HG03439 (cell line): ENCODE results near the gene ZNF613.
A peak's percentile ranks its signal among the peaks of the same experiment; 100 is the strongest.
"Not testable (repeated sequence)": the region's sequence is repeated elsewhere in the genome, so short reads cannot be mapped to it uniquely, and the experiment has no call there.

Source experiments
- ATAC-seq: cut with Tn5 transposase; IDR thresholded peaks from one replicate; pipeline ENCODE4 v1.9.1; 2021; ENCODE audit warnings: mild to moderate bottlenecking, moderate library complexity; ENCODE audit not compliant: unreplicated experiment

The ZNF613 gene

GRCh38 chr19:51938936-51939335, 11.7 kb downstream of the ZNF613 start:
- ATAC-seq: no peak

- ATAC-seq: no peak
Measured at GRCh38 chr19:51944798-51945552, 17.7 kb downstream of the ZNF613 start.

DNA sequence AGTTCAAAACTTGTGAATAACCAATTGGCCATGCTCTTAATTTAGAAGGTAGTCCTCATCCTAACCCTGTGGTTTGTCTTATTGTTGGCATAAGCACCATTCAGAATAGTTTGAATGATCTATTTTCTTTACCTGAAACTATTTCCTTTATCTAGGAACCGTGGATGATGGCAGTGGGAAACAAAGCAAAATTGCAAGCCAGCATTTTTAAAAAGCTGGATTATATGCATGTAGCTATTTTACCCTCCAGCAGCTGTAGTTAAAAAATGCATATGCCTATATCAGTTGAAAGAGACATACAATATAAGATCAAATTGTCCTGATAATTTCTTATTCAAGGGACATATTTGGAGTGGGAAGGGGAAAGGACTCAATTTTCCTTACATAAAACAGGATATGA, 19.3 kb downstream of the ZNF613 start:
- ATAC-seq: no peak

DNA sequence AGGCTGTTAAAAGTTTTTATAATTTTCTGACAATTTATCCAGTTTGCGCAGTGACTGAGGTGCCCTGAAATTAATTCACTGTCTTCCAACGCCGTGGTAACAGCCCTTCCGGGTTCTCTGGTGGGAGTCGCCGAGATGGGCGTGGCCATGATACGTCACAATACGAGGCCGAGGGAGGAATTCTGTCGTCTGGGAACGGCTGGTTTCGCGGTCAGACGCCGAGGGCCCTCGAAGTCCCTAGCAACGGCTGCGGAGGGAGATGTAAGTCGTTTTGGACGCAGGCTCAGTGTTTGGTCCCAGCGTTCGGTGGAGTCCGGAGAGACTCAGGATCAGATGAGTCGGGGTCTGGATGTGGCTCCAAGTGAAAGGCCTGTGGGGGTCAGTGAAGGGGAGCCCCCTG, 21.7 kb downstream of the ZNF613 start:
- no peak for ATAC-seq

GRCh38 chr19:51957846-51958245, 30.6 kb downstream of the ZNF613 start:
- not testable (repeated sequence) for ATAC-seq

DNA sequence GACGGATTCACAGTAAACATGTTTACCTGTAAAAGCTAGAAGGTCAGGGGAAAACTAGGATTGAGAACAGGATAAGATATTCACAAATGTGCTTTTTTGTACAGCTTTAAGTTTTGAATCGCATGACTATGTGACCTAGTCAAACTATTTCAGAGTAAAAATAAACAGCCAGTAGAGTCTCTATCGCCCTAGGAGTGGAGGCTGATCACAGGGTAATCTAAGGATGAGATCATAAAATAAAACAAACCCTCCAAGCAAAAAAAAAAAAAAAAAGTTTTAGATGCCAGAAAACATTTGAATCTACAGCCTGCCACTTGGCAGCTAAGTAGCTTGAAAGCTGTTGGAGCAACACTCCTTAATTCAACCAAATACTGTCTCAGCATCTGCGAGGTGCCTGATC, 32.5 kb downstream of the ZNF613 start:
- ATAC-seq: no peak

DNA sequence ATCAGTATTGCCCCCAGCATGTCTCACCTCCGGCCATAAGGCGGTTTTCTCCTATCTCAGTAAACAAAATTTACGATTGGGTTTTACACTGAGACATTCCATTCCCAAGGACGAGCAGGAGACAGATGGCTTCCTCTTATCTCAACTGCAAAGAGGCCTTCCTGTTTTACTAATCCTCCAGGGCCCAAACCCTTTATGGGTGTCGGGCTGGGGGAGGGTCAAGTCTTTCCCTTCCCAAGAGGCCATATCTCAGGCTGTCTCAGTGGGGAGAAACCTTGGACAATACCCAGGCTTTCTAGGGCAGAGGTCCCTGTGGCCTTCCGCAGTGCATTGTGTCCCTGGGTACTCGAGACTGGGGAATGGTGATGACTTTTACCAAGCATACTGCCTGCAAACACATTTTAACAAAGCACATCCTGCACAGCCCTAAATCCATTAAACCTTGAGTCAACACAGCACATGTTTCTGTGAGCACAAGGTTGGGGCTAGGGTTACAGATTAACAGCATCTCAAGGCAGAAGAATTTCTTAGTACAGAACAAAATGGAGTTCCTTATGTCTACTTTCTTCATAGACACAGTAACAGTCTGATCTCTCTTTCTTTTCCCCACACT, 33.5 kb downstream of the ZNF613 start:
- not testable (repeated sequence) for ATAC-seq

GRCh38 chr19:51965583-51965982, 38.3 kb downstream of the ZNF613 start:
- no peak for ATAC-seq

DNA sequence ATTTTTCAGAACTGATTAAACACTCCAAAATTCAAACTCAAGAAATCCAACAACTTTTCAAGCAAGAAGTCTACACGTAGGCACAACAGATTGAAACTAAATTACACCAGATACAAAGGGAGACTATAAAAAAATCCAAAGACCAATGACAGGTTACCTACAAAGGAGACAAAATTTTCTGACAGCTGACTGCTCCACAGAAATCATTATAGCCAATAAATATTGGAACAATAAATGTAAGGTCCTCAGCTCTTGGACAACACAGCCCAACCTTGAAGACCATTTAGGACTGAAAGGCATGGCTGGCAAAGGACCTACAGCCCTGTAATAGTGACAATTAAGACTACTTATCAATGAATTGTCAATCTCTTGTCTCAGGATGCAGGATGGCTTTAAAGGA, 43.4 kb downstream of the ZNF613 start:
- no peak for ATAC-seq

- ATAC-seq: no peak
Measured at GRCh38 chr19:51971624-51972023, 44.4 kb downstream of the ZNF613 start.

DNA sequence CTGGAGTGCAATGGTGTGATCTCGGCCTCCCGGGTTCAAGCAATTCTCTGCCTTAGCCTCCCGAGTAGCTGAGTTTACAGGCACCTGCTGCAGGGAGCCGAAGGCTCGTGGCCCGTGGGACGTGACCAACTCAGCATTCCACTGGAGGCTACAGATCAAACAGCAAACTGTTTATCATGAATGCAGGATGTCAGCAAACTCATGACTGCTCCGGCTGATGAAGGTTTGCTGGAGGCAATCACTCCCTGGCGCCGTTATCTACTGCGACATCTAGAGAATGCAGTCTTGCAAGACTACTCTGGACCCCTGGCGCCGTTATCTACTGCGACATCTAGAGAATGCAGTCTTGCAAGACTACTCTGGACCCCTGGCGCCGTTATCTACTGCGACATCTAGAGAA, 48.5 kb downstream of the ZNF613 start:
- not testable (repeated sequence) for ATAC-seq

GRCh38 chr19:51976852-51977251, 49.6 kb downstream of the ZNF613 start:
- no peak for ATAC-seq

GRCh38 chr19:51977346-51977745, 50.1 kb downstream of the ZNF613 start:
- no peak for ATAC-seq

- no peak for ATAC-seq
Measured at GRCh38 chr19:51978882-51979281, 51.6 kb downstream of the ZNF613 start.

DNA sequence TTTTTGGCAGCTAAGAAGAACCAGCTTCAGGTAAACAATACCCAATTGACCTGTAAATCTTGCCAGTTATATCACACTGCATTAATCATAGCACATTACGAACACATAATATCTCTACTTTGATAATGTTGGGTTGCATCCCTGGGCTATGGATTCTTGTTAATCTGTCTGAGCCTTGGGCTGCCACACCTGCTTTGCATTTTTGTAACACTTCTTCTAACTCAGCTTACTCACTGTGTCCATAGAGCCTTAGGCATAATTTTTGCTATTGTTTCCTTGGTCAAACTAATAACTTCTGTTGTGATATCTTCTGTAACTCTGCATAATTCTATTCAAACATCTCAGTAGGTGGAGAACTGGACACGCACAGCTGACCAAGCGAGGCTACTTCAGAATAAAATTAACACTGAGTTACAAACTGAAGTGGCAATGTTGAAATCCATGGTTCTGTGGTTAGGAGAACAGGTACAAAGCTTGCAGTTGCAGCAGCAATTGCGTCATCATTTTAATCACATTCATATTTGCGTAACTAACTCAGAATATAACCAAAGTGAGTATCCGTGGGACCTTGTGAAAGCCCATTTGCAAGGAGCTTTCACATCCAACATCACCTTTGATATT, 53.0 kb downstream of the ZNF613 start:
- ATAC-seq: no peak

DNA sequence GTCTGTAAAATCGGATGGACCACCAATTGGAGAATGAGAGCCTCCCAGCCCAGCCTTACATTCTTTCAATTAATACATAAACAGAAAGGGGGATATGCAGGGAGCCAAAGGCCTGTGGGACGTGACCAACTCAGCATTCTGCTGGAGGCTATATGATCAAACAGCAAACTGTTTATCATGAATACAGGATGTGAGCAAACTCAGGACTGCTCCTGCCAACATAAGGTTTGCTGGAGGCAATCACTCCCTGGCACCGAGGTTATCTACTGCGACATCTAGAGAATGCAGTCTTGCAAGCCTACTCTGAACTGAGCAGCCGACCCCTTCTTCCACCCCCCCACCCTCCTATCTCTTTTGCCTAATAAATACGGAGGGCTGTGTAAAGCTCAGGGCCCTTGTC, 53.7 kb downstream of the ZNF613 start:
- not testable (repeated sequence) for ATAC-seq

- ATAC-seq: no peak
Measured at GRCh38 chr19:51983361-51983760, 56.1 kb downstream of the ZNF613 start.

- peak; percentile 95 for ATAC-seq
Measured at GRCh38 chr19:51986309-51987291, 59.3 kb downstream of the ZNF613 start, which contains the start of gene ZNF350. Gene ZNF350, minus strand, starts transcription at chr19:51986840. Its CDS starts 12,480 bp downstream, at chr19:51974360.

DNA sequence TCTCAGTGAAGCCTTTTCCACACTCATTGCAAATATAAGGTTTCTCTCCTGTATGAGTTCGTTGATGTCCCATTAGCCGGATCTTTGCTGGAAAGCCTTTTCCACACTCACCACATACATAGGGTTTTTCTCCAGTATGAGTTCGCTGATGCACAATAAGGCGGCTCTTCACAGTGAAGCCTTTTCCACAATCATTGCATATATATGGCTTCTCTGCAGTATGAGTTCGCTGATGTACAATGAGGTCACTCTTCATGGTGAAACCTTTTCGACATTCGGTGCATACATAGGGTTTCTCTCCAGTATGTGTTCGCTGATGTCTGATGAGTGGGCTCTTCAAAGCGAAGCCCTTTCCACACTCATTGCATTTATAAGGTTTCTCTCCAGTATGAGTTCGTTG, 66.2 kb downstream of the ZNF613 start:
- no peak for ATAC-seq

DNA sequence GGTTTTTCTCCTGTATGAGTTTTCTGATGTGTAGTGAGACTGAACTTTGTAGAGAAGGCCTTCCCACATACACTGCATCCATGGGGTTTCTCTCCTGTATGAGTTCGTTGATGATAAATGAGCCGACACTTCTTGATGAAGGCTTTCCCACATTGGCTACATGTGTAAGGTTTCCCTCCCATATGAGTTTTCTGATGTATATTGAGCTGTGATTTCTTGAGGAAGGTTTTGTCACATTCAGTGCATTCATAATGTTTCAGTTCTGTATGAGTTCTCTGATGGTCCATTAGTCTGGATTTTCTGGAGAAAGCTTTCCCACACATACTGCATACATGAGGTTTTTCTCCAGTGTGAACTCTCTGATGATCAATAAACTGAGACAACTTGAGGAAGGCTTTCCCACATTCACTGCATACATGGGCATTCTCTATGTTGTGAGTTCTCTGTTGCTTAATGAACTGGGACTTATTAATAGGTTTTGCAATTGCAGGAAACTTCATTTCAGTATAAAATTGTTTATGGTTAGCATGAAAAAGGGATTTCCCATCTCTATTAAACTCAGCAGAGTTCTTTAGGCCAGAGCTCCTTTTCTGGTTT, 66.9 kb downstream of the ZNF613 start:
- no peak for ATAC-seq
